Right lobe of liver (tissue), 4 donors: ENCODE data around the gene ITGA2.

Experiments
- CTCF ChIP-seq, 4 donors: fragments of 200-600 bp in 3 of 4; fragments of 450-650 bp in 1 of 4; IDR thresholded peaks; one replicate each; pipeline versions ENCODE4 v1.5.1 to v1.8.0; 2016 to 2022; ENCODE audit warnings: antibody characterized with exemption in 4 of 4, mild to moderate bottlenecking in 2 of 4
- POLR2A ChIP-seq: fragments of 450-650 bp; IDR thresholded peaks from one replicate; pipeline ENCODE4 v1.6.1; 2017; ENCODE audit warnings: antibody characterized with exemption, mild to moderate bottlenecking
- donor health status: DM: no; HTN: no; CAD: no.
- donor health status: DM: no; HTN: no; CAD: no.
- donor health status: DM: no; HTN: yes; CAD: no.

GRCh38 chr5:53038196-53038847 lies 49.2 kb downstream of the ITGA2 start:
- no peak for TF ChIP-seq CTCF (IDR thresholded peaks at IDR 0.05)
- TF ChIP-seq POLR2A = no peak
